Astrocyte (in vitro differentiated cells and primary cell): ENCODE data around the gene MKI67. TPM values are rescaled to one million over a fixed set of nuclear protein-coding genes. Genes with fewer than 3 reads are reported as not detected.

Source experiments
- DNase-seq: peaks from one replicate; pipeline ENCODE4 v3.0.0-alpha.2; 2010; ENCODE audit warnings: low read depth
- FAIRE-seq: peaks from 2 replicates; lab custom pipeline; 2011; peaks lifted over from hg19 to GRCh38; lab: Jason Lieb, UNC
- H2AFZ ChIP-seq: 2 replicates; pipeline ENCODE4 v1.6.0; 2012; ENCODE audit warnings: low read depth, low read length, inconsistent platforms
- H3K27ac ChIP-seq: 2 replicates; pipeline ENCODE4 v1.5.1; 2011; ENCODE audit warnings: low read depth, low read length, inconsistent platforms
- H3K27me3 ChIP-seq: 2 replicates; pipeline ENCODE4 v1.6.0; 2011; ENCODE audit warnings: low read length, inconsistent platforms; ENCODE audit not compliant: insufficient read depth
- H3K36me3 ChIP-seq: 2 replicates; pipeline ENCODE4 v1.5.1; 2011; ENCODE audit warnings: low read length, inconsistent platforms; ENCODE audit not compliant: insufficient read depth
- H3K4me1 ChIP-seq: 2 replicates; pipeline ENCODE4 v1.5.1; 2011; ENCODE audit warnings: low read length, inconsistent platforms; ENCODE audit not compliant: insufficient read depth
- H3K4me2 ChIP-seq: 2 replicates; pipeline ENCODE4 v1.6.0; 2012; ENCODE audit warnings: low read length, inconsistent platforms
- H3K4me3 ChIP-seq: 2 replicates; pipeline ENCODE4 v1.5.1; 2011; ENCODE audit warnings: low read depth, mild to moderate bottlenecking, low read length, inconsistent platforms; ENCODE audit not compliant: insufficient read depth
- H3K79me2 ChIP-seq: 2 replicates; pipeline ENCODE4 v1.6.0; 2012; ENCODE audit warnings: mild to moderate bottlenecking, low read length, inconsistent platforms; ENCODE audit not compliant: insufficient read depth
- H3K9ac ChIP-seq: 2 replicates; pipeline ENCODE4 v1.6.0; 2012; ENCODE audit warnings: mild to moderate bottlenecking, low read length, inconsistent platforms
- H3K9me3 ChIP-seq: 2 replicates; pipeline ENCODE4 v1.5.1; 2012; ENCODE audit warnings: low read depth, mild to moderate bottlenecking, low read length, inconsistent platforms; ENCODE audit not compliant: insufficient read depth
- H4K20me1 ChIP-seq: 2 replicates; pipeline ENCODE4 v1.6.0; 2012; ENCODE audit warnings: low read length, inconsistent platforms; ENCODE audit not compliant: insufficient read depth
- H3K27ac Mint-ChIP-seq: one replicate; pipeline ENCODE4 v1.8.0; 2021; ENCODE audit warnings: mild to moderate bottlenecking, mixed read lengths; ENCODE audit not compliant: unreplicated experiment
- H3K27me3 Mint-ChIP-seq: one replicate; pipeline ENCODE4 v1.8.0; 2021; ENCODE audit warnings: low read depth, mixed read lengths; ENCODE audit not compliant: unreplicated experiment
- H3K36me3 Mint-ChIP-seq: one replicate; pipeline ENCODE4 v1.8.0; 2021; ENCODE audit warnings: low read depth, mixed read lengths; ENCODE audit not compliant: unreplicated experiment
- H3K4me1 Mint-ChIP-seq: one replicate; pipeline ENCODE4 v1.8.0; 2021; ENCODE audit warnings: low read depth, mixed read lengths; ENCODE audit not compliant: unreplicated experiment
- H3K4me3 Mint-ChIP-seq: one replicate; pipeline ENCODE4 v1.8.0; 2021; ENCODE audit warnings: mild to moderate bottlenecking, moderate library complexity, mixed read lengths; ENCODE audit not compliant: unreplicated experiment
- H3K9me3 Mint-ChIP-seq: one replicate; pipeline ENCODE4 v1.8.0; 2021; ENCODE audit warnings: mild to moderate bottlenecking, mixed read lengths; ENCODE audit not compliant: unreplicated experiment
- CTCF ChIP-seq: IDR thresholded peaks from 2 replicates; pipeline ENCODE4 v1.5.1; 2011; ENCODE audit warnings: low read depth, mild to moderate bottlenecking, inconsistent platforms, low read length, moderate library complexity; ENCODE audit not compliant: insufficient read depth
- EZH2 ChIP-seq: IDR thresholded peaks from 2 replicates; pipeline ENCODE4 v1.6.1; 2012; ENCODE audit warnings: mild to moderate bottlenecking, low read length, inconsistent platforms; ENCODE audit not compliant: insufficient read depth
- total RNA-seq: library from RNA; stranded (reverse); gene quantifications from 2 replicates; pipeline ENCODE4 v1.2.1, GENCODE V29; 2021

MKI67 gene
- total RNA-seq, 1 donor from 2014 or later, result 4.6 TPM

GRCh38 chr10:128092454-128092853 lies 33.8 kb downstream of the MKI67 start:
- Histone ChIP-seq H3K4me2 (no peak overlapping the region), H3K79me2 (peaks cover 2% of the 10 kb centered on the region), H3K9ac (no peak overlapping the region), H3K27ac (no peak overlapping the region), H2AFZ (no peak overlapping the region), H3K4me3 (no peak overlapping the region), H3K36me3 (peaks cover 9% of the 10 kb centered on the region), H4K20me1 (peaks cover 12% of the 10 kb centered on the region), H3K27me3 (peaks cover 4% of the 10 kb centered on the region), H3K4me1 (no peaks in the 10 kb centered on the region), H3K9me3 (no peaks in the 10 kb centered on the region)
- DNase-seq (peak; percentile 34), FAIRE-seq (no peak)
- peaks cover 7% of the 10 kb centered on the region for H3K27me3 Mint-ChIP-seq
- H3K4me1 Mint-ChIP-seq, result peaks cover 2% of the 10 kb centered on the region
- TF ChIP-seq EZH2 (no peak), CTCF (no peak)
- no peak overlapping the region for H3K4me3 Mint-ChIP-seq
- H3K27ac Mint-ChIP-seq, result no peak overlapping the region
- H3K36me3 Mint-ChIP-seq, result no peaks in the 10 kb centered on the region
- no peaks in the 10 kb centered on the region for H3K9me3 Mint-ChIP-seq

GRCh38 chr10:128091636-128092210 lies 34.5 kb downstream of the MKI67 start:
- H3K79me2 ChIP-seq, result no peaks in the 10 kb centered on the region
- TF ChIP-seq CTCF, result no peak
- no peak for TF ChIP-seq EZH2
- H2AFZ ChIP-seq, result no peak overlapping the region
- DNase-seq (no peak), FAIRE-seq (no peak)
- no peak overlapping the region for H3K4me3 ChIP-seq
- H3K27me3 Mint-ChIP-seq, result peaks cover 4% of the 10 kb centered on the region
- H3K36me3 Mint-ChIP-seq, result no peaks in the 10 kb centered on the region
- H3K9ac ChIP-seq, result no peak overlapping the region
- H3K27ac ChIP-seq, result no peak overlapping the region
- peaks cover 7% of the 10 kb centered on the region for H3K4me1 Mint-ChIP-seq
- H4K20me1 ChIP-seq, result peaks cover 5% of the 10 kb centered on the region
- no peaks in the 10 kb centered on the region for H3K4me1 ChIP-seq
- no peaks in the 10 kb centered on the region for H3K9me3 ChIP-seq
- H3K9me3 Mint-ChIP-seq, result no peaks in the 10 kb centered on the region
- no peak overlapping the region for H3K4me3 Mint-ChIP-seq
- H3K4me2 ChIP-seq, result no peak overlapping the region
- H3K27ac Mint-ChIP-seq, result no peak overlapping the region
- H3K27me3 ChIP-seq, result peaks cover 4% of the 10 kb centered on the region
- peaks cover 4% of the 10 kb centered on the region for H3K36me3 ChIP-seq

- no peaks in the 10 kb centered on the region for H3K9me3 ChIP-seq
- H3K4me2 ChIP-seq, result no peak overlapping the region
- H3K36me3 Mint-ChIP-seq, result no peaks in the 10 kb centered on the region
- no peaks in the 10 kb centered on the region for H4K20me1 ChIP-seq
- DNase-seq (no peak), FAIRE-seq (no peak)
- H3K9me3 Mint-ChIP-seq, result no peaks in the 10 kb centered on the region
- H2AFZ ChIP-seq, result no peak overlapping the region
- H3K4me1 Mint-ChIP-seq, result peaks cover 7% of the 10 kb centered on the region
- no peaks in the 10 kb centered on the region for H3K79me2 ChIP-seq
- no peak overlapping the region for H3K4me3 ChIP-seq
- H3K27me3 Mint-ChIP-seq, result peaks cover 2% of the 10 kb centered on the region
- H3K27me3 ChIP-seq, result peaks cover 4% of the 10 kb centered on the region
- no peak overlapping the region for H3K9ac ChIP-seq
- no peaks in the 10 kb centered on the region for H3K36me3 ChIP-seq
- H3K4me1 ChIP-seq, result no peaks in the 10 kb centered on the region
- H3K27ac ChIP-seq, result no peak overlapping the region
- no peak overlapping the region for H3K27ac Mint-ChIP-seq
- H3K4me3 Mint-ChIP-seq, result no peak overlapping the region
- TF ChIP-seq CTCF, result peak; percentile 9
- TF ChIP-seq EZH2, result no peak
Observed at GRCh38 chr10:128087884-128088709, 38.1 kb downstream of the MKI67 start.
